ENCODE measurements around the gene FMC1. TPM values are rescaled to one million over a fixed set of nuclear protein-coding genes. Genes with fewer than 3 reads are reported as not detected.

FMC1 gene
- total RNA-seq, 2 donors from 2014 or later = 7.9 to 11.4 TPM

GRCh38 chr7:139374246-139374645 is 33.1 kb downstream of the FMC1 start:
- Histone ChIP-seq H3K4me3 (no peak overlapping the region), H3K27ac (no peak overlapping the region), H3K36me3 (peaks cover 16% of the 10 kb centered on the region), H3K27me3 (replicated peaks; ENCODE audit: insufficient read depth) (no peaks in the 10 kb centered on the region), H3K4me1 (ENCODE audit: control insufficient read depth in 1 of 2, low read depth in 2 of 2) (peaks cover 32 to 50% of the 10 kb centered on the region in 2 donors), H3K9me3 (no peaks in the 10 kb centered on the region)
- TF ChIP-seq, protein P1, sequence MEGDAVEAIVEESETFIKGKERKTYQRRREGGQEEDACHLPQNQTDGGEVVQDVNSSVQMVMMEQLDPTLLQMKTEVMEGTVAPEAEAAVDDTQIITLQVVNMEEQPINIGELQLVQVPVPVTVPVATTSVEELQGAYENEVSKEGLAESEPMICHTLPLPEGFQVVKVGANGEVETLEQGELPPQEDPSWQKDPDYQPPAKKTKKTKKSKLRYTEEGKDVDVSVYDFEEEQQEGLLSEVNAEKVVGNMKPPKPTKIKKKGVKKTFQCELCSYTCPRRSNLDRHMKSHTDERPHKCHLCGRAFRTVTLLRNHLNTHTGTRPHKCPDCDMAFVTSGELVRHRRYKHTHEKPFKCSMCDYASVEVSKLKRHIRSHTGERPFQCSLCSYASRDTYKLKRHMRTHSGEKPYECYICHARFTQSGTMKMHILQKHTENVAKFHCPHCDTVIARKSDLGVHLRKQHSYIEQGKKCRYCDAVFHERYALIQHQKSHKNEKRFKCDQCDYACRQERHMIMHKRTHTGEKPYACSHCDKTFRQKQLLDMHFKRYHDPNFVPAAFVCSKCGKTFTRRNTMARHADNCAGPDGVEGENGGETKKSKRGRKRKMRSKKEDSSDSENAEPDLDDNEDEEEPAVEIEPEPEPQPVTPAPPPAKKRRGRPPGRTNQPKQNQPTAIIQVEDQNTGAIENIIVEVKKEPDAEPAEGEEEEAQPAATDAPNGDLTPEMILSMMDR (IDR thresholded peaks at IDR 0.05) = no peak
- no peak for DNase-seq (ENCODE audit: low spot score)
- ATAC-seq (ENCODE audit: insufficient number of reproducible peaks, low FRiP score, low read depth) = no peak

- Histone ChIP-seq H3K27ac (no peak overlapping the region), H3K36me3 (peaks cover 25% of the 10 kb centered on the region), H3K9me3 (no peaks in the 10 kb centered on the region), H3K27me3 (replicated peaks; ENCODE audit: insufficient read depth) (no peaks in the 10 kb centered on the region), H3K4me3 (no peak overlapping the region), H3K4me1 (ENCODE audit: control insufficient read depth in 1 of 2, low read depth in 2 of 2) (no peaks in the 10 kb centered on the region)
- no peak for ATAC-seq (ENCODE audit: insufficient number of reproducible peaks, low FRiP score, low read depth)
- DNase-seq (ENCODE audit: low spot score) = no peak
- TF ChIP-seq, protein P1 (IDR thresholded peaks at IDR 0.05) = no peak
Observed at GRCh38 chr7:139382439-139382838, 41.3 kb downstream of the FMC1 start.

DNA sequence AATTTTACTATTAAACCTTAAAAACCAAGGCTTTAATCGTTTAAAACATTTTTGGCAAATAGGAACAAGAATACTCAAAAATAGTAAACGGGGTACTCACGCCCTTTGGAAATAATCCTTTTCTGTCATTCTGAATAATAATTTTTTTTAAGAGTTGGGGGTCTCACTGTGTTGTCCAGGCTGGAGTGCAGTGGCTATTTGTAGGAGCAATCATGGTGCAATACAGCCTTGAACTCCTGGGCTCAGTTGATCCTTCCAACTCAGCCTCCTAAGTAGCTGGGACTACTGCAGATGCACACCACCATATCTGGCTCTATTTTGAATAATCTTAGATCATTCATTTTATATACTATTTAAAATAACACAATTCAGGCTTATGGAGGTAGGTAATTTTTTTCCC is 43.5 kb downstream of the FMC1 start:
- Histone ChIP-seq H3K4me3 (no peak overlapping the region), H3K4me1 (ENCODE audit: control insufficient read depth in 1 of 2, low read depth in 2 of 2) (no peaks in the 10 kb centered on the region), H3K27me3 (replicated peaks; ENCODE audit: insufficient read depth) (no peaks in the 10 kb centered on the region), H3K27ac (no peak overlapping the region), H3K9me3 (no peaks in the 10 kb centered on the region), H3K36me3 (peaks cover 10% of the 10 kb centered on the region)
- DNase-seq (ENCODE audit: low spot score) (no peak), ATAC-seq (ENCODE audit: insufficient number of reproducible peaks, low FRiP score, low read depth) (no peak)
- TF ChIP-seq, protein P1 (IDR thresholded peaks at IDR 0.05) = no peak

DNA sequence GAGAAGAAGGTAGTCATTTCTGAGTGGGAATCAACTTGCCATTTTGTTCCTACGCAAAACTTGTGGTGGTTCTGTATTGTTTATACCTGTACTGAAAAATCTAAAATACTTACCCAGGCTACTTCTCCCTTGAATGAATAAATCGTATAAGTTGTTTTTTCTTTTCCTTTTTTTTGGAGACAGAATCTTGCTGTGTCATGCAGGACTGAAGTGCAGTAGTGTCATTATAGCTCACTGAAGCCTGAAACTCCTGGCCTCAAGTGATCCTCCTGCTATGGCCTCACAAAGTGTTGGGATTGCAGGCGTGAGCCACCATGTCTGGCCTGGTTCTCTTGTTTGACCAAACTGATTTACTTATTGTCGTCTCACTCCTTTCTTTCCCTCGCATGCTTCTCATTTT is 46.5 kb downstream of the FMC1 start:
- no peak overlapping the region for H3K4me3 ChIP-seq
- peaks cover 4% of the 10 kb centered on the region for H3K36me3 ChIP-seq
- no peaks in the 10 kb centered on the region for H3K9me3 ChIP-seq
- TF ChIP-seq, protein P1 (IDR thresholded peaks at IDR 0.05) = no peak
- no peaks in the 10 kb centered on the region for H3K4me1 ChIP-seq (ENCODE audit: control insufficient read depth in 1 of 2, low read depth in 2 of 2)
- H3K27me3 ChIP-seq (replicated peaks; ENCODE audit: insufficient read depth) = no peaks in the 10 kb centered on the region
- DNase-seq (ENCODE audit: low spot score) = no peak
- ATAC-seq (ENCODE audit: insufficient number of reproducible peaks, low FRiP score, low read depth) = no peak
- no peak overlapping the region for H3K27ac ChIP-seq

- H3K9me3 ChIP-seq = no peaks in the 10 kb centered on the region
- no peaks in the 10 kb centered on the region for H3K27me3 ChIP-seq (replicated peaks; ENCODE audit: insufficient read depth)
- ATAC-seq (ENCODE audit: insufficient number of reproducible peaks, low FRiP score, low read depth) (no peak), DNase-seq (ENCODE audit: low spot score) (no peak)
- no peak overlapping the region for H3K4me3 ChIP-seq
- H3K4me1 ChIP-seq (ENCODE audit: control insufficient read depth in 1 of 2, low read depth in 2 of 2) = no peaks in the 10 kb centered on the region
- TF ChIP-seq, protein P1 (IDR thresholded peaks at IDR 0.05) = no peak
- H3K36me3 ChIP-seq = no peaks in the 10 kb centered on the region
- no peak overlapping the region for H3K27ac ChIP-seq
Observed at GRCh38 chr7:139389091-139389490, 48.0 kb downstream of the FMC1 start.

Data from thoracic aorta (tissue), 2 donors.